ENCODE measurements around the gene IL17RD. TPM values are rescaled to one million over a fixed set of nuclear protein-coding genes. Genes with fewer than 3 reads are reported as not detected.
A peak's percentile ranks its signal among the peaks of the same experiment; 100 is the strongest.

Gene IL17RD
- total and polyA plus RNA-seq, 2 of the 13 experiments (the other 11 are each of a cell fraction or from before 2014, with no cell fraction given) = 0.28 to 0.31 TPM

DNA sequence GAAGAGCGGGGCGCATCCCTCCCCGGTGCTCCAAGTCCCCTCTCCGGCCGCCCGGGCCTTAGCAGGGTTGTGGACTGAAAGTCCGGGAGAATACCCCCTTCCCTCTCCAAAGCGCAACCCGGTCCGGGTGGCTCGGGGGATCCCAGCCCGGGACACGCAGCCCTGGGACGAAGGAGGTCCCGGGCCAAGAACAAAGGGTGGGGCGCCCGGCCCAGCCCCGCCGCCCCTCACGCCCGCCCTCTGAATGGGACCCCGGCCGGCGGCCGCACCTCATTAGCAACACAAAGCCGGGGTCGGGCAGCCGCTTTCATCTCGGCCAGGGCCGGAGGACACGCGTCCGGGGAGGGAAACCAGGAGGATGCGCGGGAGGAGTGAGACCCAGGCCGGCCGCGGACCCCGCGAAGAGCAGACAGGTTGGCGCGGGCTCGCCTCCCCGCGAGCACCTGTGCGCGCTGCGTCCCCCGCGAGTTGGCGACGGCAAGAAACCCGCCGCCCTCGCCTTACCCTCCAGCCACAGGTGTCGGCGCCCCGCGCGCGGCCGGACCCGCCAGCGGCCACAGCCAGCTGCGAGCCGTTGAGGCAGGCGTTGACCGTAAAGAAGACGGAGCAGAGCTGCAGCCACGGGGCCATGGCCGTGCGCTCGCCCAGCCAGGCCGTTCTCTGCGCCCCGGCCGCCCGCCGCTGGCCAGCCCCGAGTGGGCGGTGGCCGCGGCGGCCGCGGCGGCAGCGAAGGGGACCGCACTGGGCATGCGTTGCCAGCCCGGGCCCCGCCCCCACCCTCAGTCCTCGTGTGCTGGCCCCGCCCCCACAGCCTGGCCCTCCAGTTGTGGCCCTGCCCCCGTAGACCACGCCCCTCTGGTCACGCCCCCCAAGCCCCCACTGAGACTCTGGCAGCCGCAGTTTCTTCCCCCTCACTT lies at the start of gene IL17RD (continued):
- no peak for TF ChIP-seq ZNF652 (CRISPR knock-in tag; IDR thresholded peaks at IDR 0.05; ENCODE audit: borderline replicate concordance, low read depth)
- TF ChIP-seq POLR2AphosphoS2 (IDR thresholded peaks at IDR 0.05; ENCODE audit: low read depth, low read length) = no peak
- TF ChIP-seq SATB2 (CRISPR knock-in tag; IDR thresholded peaks at IDR 0.05) = no peak
- TF ChIP-seq ZNF496 (CRISPR knock-in tag; IDR thresholded peaks at IDR 0.05; ENCODE audit: insufficient replicate concordance) = no peak
- TF ChIP-seq, protein P1, sequence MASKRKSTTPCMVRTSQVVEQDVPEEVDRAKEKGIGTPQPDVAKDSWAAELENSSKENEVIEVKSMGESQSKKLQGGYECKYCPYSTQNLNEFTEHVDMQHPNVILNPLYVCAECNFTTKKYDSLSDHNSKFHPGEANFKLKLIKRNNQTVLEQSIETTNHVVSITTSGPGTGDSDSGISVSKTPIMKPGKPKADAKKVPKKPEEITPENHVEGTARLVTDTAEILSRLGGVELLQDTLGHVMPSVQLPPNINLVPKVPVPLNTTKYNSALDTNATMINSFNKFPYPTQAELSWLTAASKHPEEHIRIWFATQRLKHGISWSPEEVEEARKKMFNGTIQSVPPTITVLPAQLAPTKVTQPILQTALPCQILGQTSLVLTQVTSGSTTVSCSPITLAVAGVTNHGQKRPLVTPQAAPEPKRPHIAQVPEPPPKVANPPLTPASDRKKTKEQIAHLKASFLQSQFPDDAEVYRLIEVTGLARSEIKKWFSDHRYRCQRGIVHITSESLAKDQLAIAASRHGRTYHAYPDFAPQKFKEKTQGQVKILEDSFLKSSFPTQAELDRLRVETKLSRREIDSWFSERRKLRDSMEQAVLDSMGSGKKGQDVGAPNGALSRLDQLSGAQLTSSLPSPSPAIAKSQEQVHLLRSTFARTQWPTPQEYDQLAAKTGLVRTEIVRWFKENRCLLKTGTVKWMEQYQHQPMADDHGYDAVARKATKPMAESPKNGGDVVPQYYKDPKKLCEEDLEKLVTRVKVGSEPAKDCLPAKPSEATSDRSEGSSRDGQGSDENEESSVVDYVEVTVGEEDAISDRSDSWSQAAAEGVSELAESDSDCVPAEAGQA (IDR thresholded peaks at IDR 0.05; ENCODE audit: low read depth) = no peak
- TF ChIP-seq, protein P1 (CRISPR knock-in tag; IDR thresholded peaks at IDR 0.05; ENCODE audit: borderline replicate concordance) = no peak
- TF ChIP-seq, protein P2, sequence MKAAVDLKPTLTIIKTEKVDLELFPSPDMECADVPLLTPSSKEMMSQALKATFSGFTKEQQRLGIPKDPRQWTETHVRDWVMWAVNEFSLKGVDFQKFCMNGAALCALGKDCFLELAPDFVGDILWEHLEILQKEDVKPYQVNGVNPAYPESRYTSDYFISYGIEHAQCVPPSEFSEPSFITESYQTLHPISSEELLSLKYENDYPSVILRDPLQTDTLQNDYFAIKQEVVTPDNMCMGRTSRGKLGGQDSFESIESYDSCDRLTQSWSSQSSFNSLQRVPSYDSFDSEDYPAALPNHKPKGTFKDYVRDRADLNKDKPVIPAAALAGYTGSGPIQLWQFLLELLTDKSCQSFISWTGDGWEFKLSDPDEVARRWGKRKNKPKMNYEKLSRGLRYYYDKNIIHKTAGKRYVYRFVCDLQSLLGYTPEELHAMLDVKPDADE (CRISPR knock-in tag; IDR thresholded peaks at IDR 0.05) = no peak
- TF ChIP-seq SIX4 (CRISPR knock-in tag; IDR thresholded peaks at IDR 0.05) = no peak
- no peak for TF ChIP-seq NCOA5 (CRISPR knock-in tag; IDR thresholded peaks at IDR 0.05)
- peak; percentile 46; the same call in 1 of the 2 replicates for TF ChIP-seq ZFX (CRISPR knock-in tag; IDR thresholded peaks at IDR 0.05; ENCODE audit: low read depth)
- no peak for TF ChIP-seq NFIB (CRISPR knock-in tag; IDR thresholded peaks at IDR 0.05; ENCODE audit: borderline replicate concordance)
- no peak for TF ChIP-seq KAT8 (CRISPR knock-in tag; IDR thresholded peaks at IDR 0.05)
- TF ChIP-seq TMF1 (CRISPR knock-in tag; IDR thresholded peaks at IDR 0.05; ENCODE audit: low read depth) = 0 out of 2 replicates have a peak, but pooled peaks have one; percentile 36
- no peak for TF ChIP-seq CAMTA2 (CRISPR knock-in tag; IDR thresholded peaks at IDR 0.05; ENCODE audit: borderline replicate concordance)
- TF ChIP-seq, protein P3, sequence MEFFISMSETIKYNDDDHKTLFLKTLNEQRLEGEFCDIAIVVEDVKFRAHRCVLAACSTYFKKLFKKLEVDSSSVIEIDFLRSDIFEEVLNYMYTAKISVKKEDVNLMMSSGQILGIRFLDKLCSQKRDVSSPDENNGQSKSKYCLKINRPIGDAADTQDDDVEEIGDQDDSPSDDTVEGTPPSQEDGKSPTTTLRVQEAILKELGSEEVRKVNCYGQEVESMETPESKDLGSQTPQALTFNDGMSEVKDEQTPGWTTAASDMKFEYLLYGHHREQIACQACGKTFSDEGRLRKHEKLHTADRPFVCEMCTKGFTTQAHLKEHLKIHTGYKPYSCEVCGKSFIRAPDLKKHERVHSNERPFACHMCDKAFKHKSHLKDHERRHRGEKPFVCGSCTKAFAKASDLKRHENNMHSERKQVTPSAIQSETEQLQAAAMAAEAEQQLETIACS (CRISPR knock-in tag; IDR thresholded peaks at IDR 0.05) = no peak
- no peak for TF ChIP-seq ATF7 (IDR thresholded peaks at IDR 0.05)
- TF ChIP-seq ATF7 (CRISPR knock-in tag; IDR thresholded peaks at IDR 0.05) = no peak
- TF ChIP-seq, protein P4, sequence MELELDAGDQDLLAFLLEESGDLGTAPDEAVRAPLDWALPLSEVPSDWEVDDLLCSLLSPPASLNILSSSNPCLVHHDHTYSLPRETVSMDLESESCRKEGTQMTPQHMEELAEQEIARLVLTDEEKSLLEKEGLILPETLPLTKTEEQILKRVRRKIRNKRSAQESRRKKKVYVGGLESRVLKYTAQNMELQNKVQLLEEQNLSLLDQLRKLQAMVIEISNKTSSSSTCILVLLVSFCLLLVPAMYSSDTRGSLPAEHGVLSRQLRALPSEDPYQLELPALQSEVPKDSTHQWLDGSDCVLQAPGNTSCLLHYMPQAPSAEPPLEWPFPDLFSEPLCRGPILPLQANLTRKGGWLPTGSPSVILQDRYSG (CRISPR knock-in tag; IDR thresholded peaks at IDR 0.05) = no peak
- no peak for TF ChIP-seq ZMYM2 (CRISPR knock-in tag; IDR thresholded peaks at IDR 0.05)
- no peak for TF ChIP-seq ONECUT2 (CRISPR knock-in tag; IDR thresholded peaks at IDR 0.05)
- no peak for TF ChIP-seq ZSCAN12 (CRISPR knock-in tag; IDR thresholded peaks at IDR 0.05)
- no peak for TF ChIP-seq NR2F6 (IDR thresholded peaks at IDR 0.05)
- TF ChIP-seq NR2F6 (CRISPR knock-in tag; IDR thresholded peaks at IDR 0.05) = no peak

Measured in HepG2 (cell line).